Neural progenitor cell (in vitro differentiated cells): ENCODE data around the gene RIPK4. TPM values are rescaled to one million over a fixed set of nuclear protein-coding genes. Genes with fewer than 3 reads are reported as not detected.

ENCODE experiments used
- DNase-seq: peaks from one replicate; pipeline ENCODE4 v3.0.0-alpha.2; 2016; ENCODE audit warnings: low spot score
- H2AFZ ChIP-seq: fragments of 200-600 bp; sonication (generic); replicated peaks from 2 replicates; pipeline ENCODE4 v1.6.1; 2016; ENCODE audit warnings: antibody characterized with exemption
- H3F3A ChIP-seq: fragments of 200-600 bp; sonication (generic); 2 replicates; pipeline ENCODE4 v1.6.1; 2016; ENCODE audit warnings: antibody characterized with exemption, low read depth
- H3K27ac ChIP-seq: fragments of 200-600 bp; sonication (generic); 2 replicates; pipeline ENCODE4 v1.5.1; 2016; ENCODE audit warnings: mild to moderate bottlenecking
- H3K27me3 ChIP-seq: fragments of 200-600 bp; sonication (generic); 2 replicates; pipeline ENCODE4 v1.6.1; 2016; ENCODE audit warnings: mild to moderate bottlenecking, moderate library complexity
- H3K36me3 ChIP-seq: fragments of 200-600 bp; sonication (generic); 2 replicates; pipeline ENCODE4 v1.5.1; 2016
- H3K4me1 ChIP-seq: fragments of 200-600 bp; sonication (generic); 2 replicates; pipeline ENCODE4 v1.6.1; 2016; ENCODE audit warnings: mixed run types
- H3K4me2 ChIP-seq: fragments of 200-600 bp; sonication (generic); 2 replicates; pipeline ENCODE4 v1.6.1; 2016
- H3K4me3 ChIP-seq: fragments of 200-600 bp; sonication (generic); 2 replicates; pipeline ENCODE4 v1.5.1; 2016
- H3K79me2 ChIP-seq: fragments of 200-600 bp; sonication (generic); 2 replicates; pipeline ENCODE4 v1.6.1; 2016; ENCODE audit warnings: low read depth
- H3K9ac ChIP-seq: fragments of 200-600 bp; sonication (generic); 2 replicates; pipeline ENCODE4 v1.6.1; 2016
- H3K9me3 ChIP-seq: fragments of 200-600 bp; sonication (generic); 2 replicates; pipeline ENCODE4 v1.5.1; 2016; ENCODE audit warnings: low read depth
- H4K20me1 ChIP-seq: fragments of 200-600 bp; sonication (generic); 2 replicates; pipeline ENCODE4 v1.6.1; 2016; ENCODE audit warnings: low read depth
- H3K27ac Mint-ChIP-seq: 3 replicates; pipeline ENCODE4 v1.8.0; 2021; ENCODE audit warnings: mixed read lengths
- H3K27me3 Mint-ChIP-seq: 2 replicates; pipeline ENCODE4 v1.8.0; 2022; ENCODE audit warnings: low read depth, mild to moderate bottlenecking, inconsistent platforms, moderate library complexity, mixed read lengths; ENCODE audit not compliant: insufficient read depth
- H3K36me3 Mint-ChIP-seq: 3 replicates; pipeline ENCODE4 v1.8.0; 2021; ENCODE audit warnings: mixed read lengths
- H3K4me1 Mint-ChIP-seq: 3 replicates; pipeline ENCODE4 v1.8.0; 2021; ENCODE audit warnings: mixed read lengths
- H3K4me3 Mint-ChIP-seq: 3 replicates; pipeline ENCODE4 v1.8.0; 2021; ENCODE audit warnings: mild to moderate bottlenecking, moderate library complexity, mixed read lengths
- H3K9me3 Mint-ChIP-seq: 3 replicates; pipeline ENCODE4 v1.8.0; 2020; ENCODE audit warnings: mixed read lengths
- EZH2 ChIP-seq: fragments of 200-600 bp; sonication (generic); IDR thresholded peaks from 2 replicates; pipeline ENCODE4 v1.6.1; 2017; ENCODE audit warnings: antibody characterized with exemption, mild to moderate bottlenecking, moderate library complexity
- EZH2phosphoT487 ChIP-seq: fragments of 200-600 bp; sonication (generic); IDR thresholded peaks from 2 replicates; pipeline ENCODE4 v1.6.1; 2017; ENCODE audit warnings: antibody characterized with exemption
- total RNA-seq: library from RNA; depleted of rRNA; stranded (reverse); fragments of >200 nt; gene quantifications from 2 replicates; pipeline ENCODE4 v1.2.3, GENCODE V29; 2015; ENCODE audit warnings: low replicate concordance
- TF ChIP-seq, protein P1 (sequence below): fragments of 200-600 bp; sonication (generic); IDR thresholded peaks from 2 replicates; pipeline ENCODE4 v1.5.1; 2017; ENCODE audit warnings: antibody characterized with exemption, mild to moderate bottlenecking

RIPK4 gene
- total RNA-seq, 1 donor from 2014 or later = 1.3 TPM

DNA sequence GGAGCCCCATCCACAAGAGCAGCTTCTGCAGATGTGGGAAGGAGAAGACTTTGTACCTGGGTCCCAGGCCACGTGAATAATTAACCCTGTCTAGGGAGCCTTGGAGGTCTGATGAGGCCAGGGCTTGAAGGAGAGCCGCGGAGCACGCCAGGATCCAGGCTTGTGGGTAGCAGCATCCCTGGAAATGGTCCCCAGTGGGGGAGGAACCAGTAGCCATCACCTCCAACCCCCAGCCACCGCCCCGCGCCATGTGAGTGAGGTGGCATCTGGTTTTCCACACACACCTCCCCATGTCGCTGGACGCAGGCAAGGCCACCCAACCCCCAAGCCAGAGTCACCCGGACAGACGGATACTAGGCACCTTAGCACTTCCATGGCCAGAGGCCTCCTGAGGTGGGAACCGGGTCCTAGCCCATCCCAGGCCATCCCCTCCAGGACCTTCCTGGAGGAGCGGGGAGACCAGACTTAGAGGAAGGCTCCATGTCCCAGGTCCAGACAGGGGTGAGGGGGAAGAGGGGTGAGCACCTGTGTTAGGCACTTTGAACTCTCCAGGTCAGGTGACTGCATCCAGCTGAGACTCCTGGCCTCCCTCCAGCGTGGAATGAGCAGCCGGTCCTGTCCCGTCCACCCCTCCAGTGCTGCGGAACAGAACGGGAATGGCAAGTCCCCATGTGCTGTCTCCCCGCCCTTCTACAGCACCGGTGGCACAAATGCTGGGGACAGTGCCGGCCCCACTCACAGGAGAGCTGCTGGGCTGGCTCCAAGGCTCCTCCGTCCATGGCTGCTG lies 53.2 kb downstream of the RIPK4 start:
- Histone ChIP-seq H3K9ac (no peak overlapping the region), H4K20me1 (no peaks in the 10 kb centered on the region), H3K27ac (no peak overlapping the region), H3K27me3 (peaks cover 11% of the 10 kb centered on the region), H3K4me3 (no peak overlapping the region), H3K36me3 (no peaks in the 10 kb centered on the region), H3K4me2 (no peak overlapping the region), H3K4me1 (peaks cover 12% of the 10 kb centered on the region), H3K9me3 (no peaks in the 10 kb centered on the region), H3K79me2 (no peaks in the 10 kb centered on the region), H3F3A (no peaks in the 10 kb centered on the region), H2AFZ (no peak overlapping the region)
- DNase-seq = no peak
- Mint-ChIP-seq H3K36me3 (peaks cover 3% of the 10 kb centered on the region), H3K4me1 (peaks cover 24% of the 10 kb centered on the region), H3K9me3 (no peaks in the 10 kb centered on the region), H3K27ac (no peak overlapping the region), H3K27me3 (peaks cover 7% of the 10 kb centered on the region), H3K4me3 (no peak overlapping the region)
- no peak for TF ChIP-seq EZH2phosphoT487
- TF ChIP-seq, protein P1, sequence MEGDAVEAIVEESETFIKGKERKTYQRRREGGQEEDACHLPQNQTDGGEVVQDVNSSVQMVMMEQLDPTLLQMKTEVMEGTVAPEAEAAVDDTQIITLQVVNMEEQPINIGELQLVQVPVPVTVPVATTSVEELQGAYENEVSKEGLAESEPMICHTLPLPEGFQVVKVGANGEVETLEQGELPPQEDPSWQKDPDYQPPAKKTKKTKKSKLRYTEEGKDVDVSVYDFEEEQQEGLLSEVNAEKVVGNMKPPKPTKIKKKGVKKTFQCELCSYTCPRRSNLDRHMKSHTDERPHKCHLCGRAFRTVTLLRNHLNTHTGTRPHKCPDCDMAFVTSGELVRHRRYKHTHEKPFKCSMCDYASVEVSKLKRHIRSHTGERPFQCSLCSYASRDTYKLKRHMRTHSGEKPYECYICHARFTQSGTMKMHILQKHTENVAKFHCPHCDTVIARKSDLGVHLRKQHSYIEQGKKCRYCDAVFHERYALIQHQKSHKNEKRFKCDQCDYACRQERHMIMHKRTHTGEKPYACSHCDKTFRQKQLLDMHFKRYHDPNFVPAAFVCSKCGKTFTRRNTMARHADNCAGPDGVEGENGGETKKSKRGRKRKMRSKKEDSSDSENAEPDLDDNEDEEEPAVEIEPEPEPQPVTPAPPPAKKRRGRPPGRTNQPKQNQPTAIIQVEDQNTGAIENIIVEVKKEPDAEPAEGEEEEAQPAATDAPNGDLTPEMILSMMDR = no peak
- no peak for TF ChIP-seq EZH2

DNA sequence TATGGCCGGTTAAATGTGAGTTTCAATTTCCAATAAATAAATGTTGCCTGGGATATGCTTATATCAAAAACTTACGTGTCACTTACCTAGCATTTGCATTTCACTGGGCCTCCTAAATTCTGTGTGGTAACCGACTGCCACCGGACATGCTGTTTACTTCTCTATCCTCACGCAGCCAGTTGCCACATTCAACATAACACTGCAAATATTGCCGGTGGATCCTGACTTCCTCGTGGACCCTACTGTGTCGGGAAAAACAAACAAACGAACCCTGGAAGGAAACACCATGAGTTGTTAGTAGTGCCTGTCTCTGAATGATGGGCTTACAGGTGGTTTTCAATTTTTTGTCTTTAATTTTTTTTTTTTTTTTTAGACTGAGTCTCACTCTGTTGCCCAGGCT lies 54.1 kb downstream of the RIPK4 start:
- Mint-ChIP-seq H3K36me3 (peaks cover 3% of the 10 kb centered on the region), H3K4me3 (peak overlapping the region; percentile 72), H3K27me3 (peaks cover 9% of the 10 kb centered on the region), H3K27ac (no peak overlapping the region), H3K9me3 (no peaks in the 10 kb centered on the region), H3K4me1 (peaks cover 24% of the 10 kb centered on the region)
- Histone ChIP-seq H3K36me3 (no peaks in the 10 kb centered on the region), H3K4me3 (peak overlapping the region; percentile 39), H4K20me1 (no peaks in the 10 kb centered on the region), H3K4me1 (peaks cover 12% of the 10 kb centered on the region), H3K9me3 (no peaks in the 10 kb centered on the region), H3K27ac (no peak overlapping the region), H2AFZ (no peak overlapping the region), H3K4me2 (peak overlapping the region; percentile 77), H3K9ac (no peak overlapping the region), H3F3A (no peaks in the 10 kb centered on the region), H3K27me3 (peaks cover 11% of the 10 kb centered on the region), H3K79me2 (no peaks in the 10 kb centered on the region)
- DNase-seq = no peak
- TF ChIP-seq EZH2 (no peak), EZH2phosphoT487 (no peak)
- TF ChIP-seq, protein P1 = no peak

DNA sequence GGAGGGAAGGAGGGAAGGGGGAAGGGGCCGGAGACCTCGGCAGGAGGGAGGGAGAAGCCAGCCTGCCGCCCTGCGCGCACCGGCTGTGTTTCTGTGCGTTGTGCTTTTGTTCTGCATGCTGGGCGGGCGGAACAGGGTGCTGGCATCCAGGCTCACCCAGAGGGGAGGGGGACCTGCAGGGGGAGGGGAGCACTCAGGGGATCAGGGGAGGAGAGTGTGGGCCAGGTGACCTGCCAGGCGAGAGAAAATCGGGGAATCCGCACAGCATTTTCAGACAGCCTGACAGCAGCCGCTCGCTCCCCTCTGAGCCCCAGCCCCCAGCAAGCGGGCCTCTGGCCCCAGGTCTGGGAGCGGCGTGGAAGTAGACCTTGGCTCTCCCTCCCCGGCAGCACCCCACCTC lies 54.7 kb downstream of the RIPK4 start:
- Mint-ChIP-seq H3K9me3 (no peaks in the 10 kb centered on the region), H3K27ac (no peak overlapping the region), H3K36me3 (peaks cover 3% of the 10 kb centered on the region), H3K4me3 (peak overlapping the region; percentile 44), H3K4me1 (peaks cover 24% of the 10 kb centered on the region), H3K27me3 (peaks cover 8% of the 10 kb centered on the region)
- Histone ChIP-seq H3K4me1 (peaks cover 12% of the 10 kb centered on the region), H3F3A (no peaks in the 10 kb centered on the region), H4K20me1 (no peaks in the 10 kb centered on the region), H3K9ac (no peak overlapping the region), H3K27ac (no peak overlapping the region), H3K36me3 (no peaks in the 10 kb centered on the region), H3K4me2 (peak overlapping the region; percentile 77), H3K27me3 (peaks cover 11% of the 10 kb centered on the region), H3K79me2 (no peaks in the 10 kb centered on the region), H2AFZ (peak overlapping the region; percentile 77), H3K9me3 (no peaks in the 10 kb centered on the region), H3K4me3 (peak overlapping the region; percentile 39)
- TF ChIP-seq EZH2phosphoT487 = no peak
- TF ChIP-seq, protein P1 = no peak
- no peak for TF ChIP-seq EZH2
- DNase-seq = peak; percentile 65
